GM12878 (cell line): ENCODE data around the gene C1QL4. TPM values are rescaled to one million over a fixed set of nuclear protein-coding genes. Genes with fewer than 3 reads are reported as not detected.

Experiments used
- ATAC-seq: fragments of 200-7000 bp; cut with Tn5 transposase; 3 replicates; pipeline ENCODE4 v1.9.1; 2020; ENCODE audit warnings: mild to moderate bottlenecking, moderate library complexity
- BruUV-seq: library from RNA; stranded (reverse); fragments of 400-500 nt; replicated peaks from 2 replicates; lab custom pipeline; 2021; lab: Mats Ljungman, UMichigan
- CTCF ChIA-PET: fragments of 300-600 bp; sonication (Branson Sonifier 250); formaldehyde crosslinking; extraction: SDS; loops from one replicate; lab custom pipeline; 2021; ENCODE audit warnings: inconsistent platforms; lab: Yijun Ruan, JAX
- POLR2A ChIA-PET: fragments of 350-600 bp; formaldehyde crosslinking; extraction: SDS; loops from one replicate; lab custom pipeline; 2021; ENCODE audit warnings: inconsistent platforms; lab: Charles Lee
- RAD21 ChIA-PET: fragments of 300-600 bp; sonication (Branson Sonifier 250); formaldehyde crosslinking; loops from one replicate; lab custom pipeline; 2023; ENCODE audit warnings: antibody characterized with exemption; ENCODE audit not compliant: unreplicated experiment; lab: Charles Lee
- SMC1A ChIA-PET: fragments of 300-600 bp; sonication (Branson Sonifier 250); formaldehyde crosslinking; loops from one replicate; lab custom pipeline; 2023; ENCODE audit not compliant: unreplicated experiment, uncharacterized antibody; lab: Charles Lee
- DNase-seq: peaks from one replicate; pipeline ENCODE4 v3.0.0-alpha.2; 2011; ENCODE audit warnings: low read depth, low spot score
- FAIRE-seq: peaks from 3 replicates; lab custom pipeline; 2011; peaks lifted over from hg19 to GRCh38; lab: Jason Lieb, UNC
- H2AFZ ChIP-seq: 2 replicates; pipeline ENCODE4 v1.6.0; 2011; ENCODE audit warnings: low read depth, low read length, control low read depth; ENCODE audit not compliant: control insufficient read depth
- H3K27ac ChIP-seq: 2 replicates; pipeline ENCODE4 v1.5.1; 2011; ENCODE audit warnings: control low read depth; ENCODE audit not compliant: control insufficient read depth, insufficient read depth
- H3K27me3 ChIP-seq, 2 experiments: replicated peaks in 1 of 2; 2 replicates each; pipeline versions ENCODE4 v1.6.0 to v1.6.1; 2011; ENCODE audit warnings: low read length in 1 of 2; ENCODE audit not compliant: control insufficient read depth in 2 of 2, insufficient read depth in 2 of 2
- H3K36me3 ChIP-seq, 2 experiments: 2 replicates each; pipeline ENCODE4 v1.5.1; 2011; ENCODE audit warnings: low read length in 1 of 2; ENCODE audit not compliant: control insufficient read depth in 2 of 2, insufficient read depth in 2 of 2
- H3K4me1 ChIP-seq: 2 replicates; pipeline ENCODE4 v1.6.1; 2011; ENCODE audit warnings: mild to moderate bottlenecking, low read length, moderate library complexity, mixed read lengths; ENCODE audit not compliant: control insufficient read depth, insufficient read depth
- H3K4me2 ChIP-seq: 2 replicates; pipeline ENCODE4 v1.6.0; 2011; ENCODE audit warnings: control low read depth; ENCODE audit not compliant: control insufficient read depth, insufficient read depth
- H3K4me3 ChIP-seq: fragments of 200-600 bp; sonication (generic); 2 replicates; pipeline ENCODE4 v1.5.1; 2016
- H3K79me2 ChIP-seq: 2 replicates; pipeline ENCODE4 v1.6.0; 2011; ENCODE audit warnings: low read length; ENCODE audit not compliant: control insufficient read depth, insufficient read depth
- H3K9ac ChIP-seq: 2 replicates; pipeline ENCODE4 v1.8.0; 2011; ENCODE audit warnings: low read length, control low read depth, mixed read lengths; ENCODE audit not compliant: control insufficient read depth, insufficient read depth
- H3K9me3 ChIP-seq: replicated peaks from 3 replicates; pipeline ENCODE4 v1.5.1; 2011; ENCODE audit warnings: mild to moderate bottlenecking, low read length; ENCODE audit not compliant: control insufficient read depth, insufficient read depth
- H4K20me1 ChIP-seq: 2 replicates; pipeline ENCODE4 v1.6.0; 2011; ENCODE audit not compliant: control insufficient read depth, insufficient read depth
- CBX3 ChIP-seq: fragments of 200-600 bp; sonication (generic); IDR thresholded peaks from 2 replicates; pipeline ENCODE4 v1.6.1; 2016; ENCODE audit warnings: low read depth, borderline replicate concordance
- CBX5 ChIP-seq: sonication (generic); IDR thresholded peaks from 2 replicates; pipeline ENCODE4 v1.6.1; 2016; ENCODE audit warnings: low read depth, moderate library complexity, mild to moderate bottlenecking, inconsistent platforms
- CEBPB ChIP-seq, 2 experiments: fragments of 150-350 bp in 1 of 2; IDR thresholded peaks; 2 replicates each; pipeline ENCODE4 v1.6.1; 2012 to 2014; ENCODE audit warnings: low read depth in 2 of 2, low read length in 2 of 2, borderline replicate concordance in 1 of 2, inconsistent platforms in 1 of 2
- HDGF ChIP-seq: fragments of 450-650 bp; IDR thresholded peaks from 2 replicates; pipeline ENCODE4 v1.6.1; 2016; ENCODE audit warnings: antibody characterized with exemption
- RAD21 ChIP-seq: IDR thresholded peaks from 2 replicates; pipeline ENCODE4 v1.6.1; 2011; ENCODE audit warnings: mild to moderate bottlenecking, low read depth, low read length, moderate library complexity; ENCODE audit not compliant: insufficient read depth
- SPI1 ChIP-seq: IDR thresholded peaks from 2 replicates; pipeline ENCODE4 v1.6.1; 2011; ENCODE audit warnings: low read depth, mild to moderate bottlenecking, low read length, moderate library complexity, borderline replicate concordance; ENCODE audit not compliant: insufficient read depth
- TAF1 ChIP-seq: IDR thresholded peaks from 2 replicates; pipeline ENCODE4 v1.6.1; 2011; ENCODE audit warnings: mild to moderate bottlenecking, low read depth, low read length, borderline replicate concordance
- ZBED1 ChIP-seq: IDR thresholded peaks from 2 replicates; pipeline ENCODE4 v1.6.1; 2016; ENCODE audit warnings: borderline replicate concordance
- ZNF274 ChIP-seq: IDR thresholded peaks from one replicate; pipeline ENCODE4 v1.8.0; 2011; ENCODE audit not compliant: insufficient read length, insufficient read depth
- ZNF384 ChIP-seq: IDR thresholded peaks from 2 replicates; pipeline ENCODE4 v1.6.1; 2012; ENCODE audit warnings: low read depth, mild to moderate bottlenecking, low read length, improper control_type of control experiment, borderline replicate concordance
- WGBS: methylation state at CpG from one replicate; pipeline ENCODE4 v1.1.6; 2016; ENCODE audit warnings: low lambda C conversion rate; ENCODE audit not compliant: insufficient replicate concordance, insufficient coverage; ENCODE audit errors: missing lambda C conversion rate; 5-methylcytosine and 5-hydroxymethylcytosine counted together
- in situ Hi-C: fragments of 300-500 bp; cut with MboI; formaldehyde crosslinking; loops from 9 replicates; pipeline ENCODE4 v1.14.3; 2018; ENCODE audit warnings: mixed read lengths
- intact Hi-C: fragments of 100-400 bp; cut with micrococcal nuclease; formaldehyde crosslinking; loops from one replicate; pipeline ENCODE4 v1.14.2; 2022; ENCODE audit not compliant: unreplicated experiment
- polyA plus RNA-seq, 11 experiments: library from polyadenylated mRNA; depleted of rRNA in 4 of 11; unstranded in 6 of 11; stranded (reverse) in 5 of 11; fragments of >200 nt; fragmentation: Nextera tagmentation in 4 of 11; fragmentation: Illumina TruSeq in 1 of 11; extraction: Ambion mirVana in 4 of 11; extraction: Trizol in 1 of 11; gene quantifications; 1 replicate in 1 of 11; 2 replicates in 10 of 11; pipeline versions ENCODE4 v1.2.1 to v1.2.3, GENCODE V29; 2011 to 2016; ENCODE audit warnings: inconsistent platforms in 2 of 11, missing spikeins in 2 of 11, low read depth in 1 of 11
- total RNA-seq, 4 experiments: library from RNA; depleted of rRNA in 3 of 4; stranded (reverse); fragments of >200 nt in 3 of 4; fragmentation: Illumina TruSeq in 1 of 4; extraction: Trizol in 1 of 4; gene quantifications; 2 replicates each; pipeline versions ENCODE4 v1.2.1 to v1.2.3, GENCODE V29; 2013 to 2021
- TF ChIP-seq, protein P1 (sequence below): fragments of 450-650 bp; IDR thresholded peaks from 2 replicates; pipeline ENCODE4 v1.6.1; 2017; ENCODE audit warnings: mild to moderate bottlenecking, moderate library complexity
- TF ChIP-seq, protein P2 (sequence below), 3 experiments: IDR thresholded peaks in 2 of 3; conservative IDR thresholded peaks in 1 of 3; 2 replicates each; pipeline ENCODE4 v1.5.1; 2011; ENCODE audit warnings: low read depth in 3 of 3, low read length in 3 of 3, mild to moderate bottlenecking in 3 of 3, control low read depth in 2 of 3, moderate library complexity in 2 of 3, inconsistent platforms in 1 of 3, mixed read lengths in 1 of 3; ENCODE audit not compliant: control insufficient read depth in 2 of 3, insufficient read depth in 1 of 3; ENCODE audit errors: extremely low read depth in 1 of 3
- TF ChIP-seq, protein P3 (sequence below): fragments of 450-650 bp; formaldehyde crosslinking; IDR thresholded peaks from 2 replicates; pipeline ENCODE4 v1.5.0; 2022; ENCODE audit warnings: mild to moderate bottlenecking, missing genetic modification characterization

C1QL4 gene
- total and polyA plus RNA-seq, 10 of the 15 experiments (the other 5 are each of a cell fraction or from before 2014, with no cell fraction given): 0.05 TPM; not detected in 9

DNA sequence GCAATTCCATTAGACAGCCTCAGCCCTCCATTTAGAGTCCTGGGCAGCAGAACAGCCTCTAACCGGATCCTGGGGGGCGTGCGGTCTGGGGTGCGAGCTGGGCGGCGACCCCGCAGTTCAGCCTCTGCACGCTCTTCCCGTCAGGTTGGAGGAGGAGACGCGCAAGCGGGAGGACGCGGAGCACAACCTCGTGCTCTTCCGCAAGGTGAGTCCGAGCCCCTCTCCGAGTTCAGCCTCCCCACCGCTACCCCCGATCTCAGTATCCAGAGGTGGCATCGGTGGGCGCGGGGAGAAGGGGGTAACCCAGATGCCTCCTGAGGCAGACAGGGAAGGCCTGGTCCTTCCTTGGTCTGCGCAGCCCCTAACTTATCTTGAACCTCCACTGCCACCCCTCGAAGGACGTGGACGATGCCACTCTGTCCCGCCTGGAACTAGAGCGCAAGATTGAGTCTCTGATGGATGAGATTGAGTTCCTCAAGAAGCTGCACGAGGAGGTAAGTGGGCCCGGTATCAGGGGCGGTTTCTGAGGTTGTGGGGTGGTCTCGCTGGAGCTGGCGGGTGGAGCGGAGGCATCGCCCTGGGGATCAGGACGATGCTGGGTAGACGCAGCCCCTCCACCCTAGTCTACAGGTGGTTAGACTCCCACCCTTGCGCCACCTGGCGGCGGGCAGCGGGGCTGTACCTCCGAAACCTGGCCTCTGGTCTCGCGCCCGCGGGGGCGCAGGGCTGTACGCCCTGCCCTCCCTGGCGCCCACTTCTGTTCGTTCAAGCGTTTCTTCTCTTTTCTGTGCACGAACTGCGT is 40.8 kb downstream of the C1QL4 start:
- 31% methylated on average over 52 of the region's 54 CpGs for WGBS
- BruUV-seq: no TSS peak
- no peaks in the 10 kb centered on the region for H3K79me2 ChIP-seq
- H3K9me3 ChIP-seq: no peaks in the 10 kb centered on the region
- no peak overlapping the region for H3K9ac ChIP-seq
- DNase-seq (no peak), FAIRE-seq (peak; percentile 47), ATAC-seq (peak; percentile 89)
- SMC1A ChIA-PET: no interaction called here
- POLR2A ChIA-PET: no interaction called here
- H3K4me2 ChIP-seq: peak overlapping the region; percentile 90
- intact Hi-C loops (no loop called here), in situ Hi-C loops (no loop called here)
- H3K27me3 ChIP-seq: peaks cover 19 to 20% of the 10 kb centered on the region in 2 experiments
- peaks cover 8% of the 10 kb centered on the region for H3K4me1 ChIP-seq
- H4K20me1 ChIP-seq: no peaks in the 10 kb centered on the region
- no peak overlapping the region for H2AFZ ChIP-seq
- peak overlapping the region; percentile 40; the same call in 1 of the 2 replicates for H3K4me3 ChIP-seq
- CTCF ChIA-PET: interaction anchor here (0.6 to 16.2 kb wide), 14 partner anchors 7 to 103 kb away, joined by 3 to 231 read pairs (median 4); partner anchors contain the start of genes DNAJC22 and TROAP
- H3K36me3 ChIP-seq: no peaks in the 10 kb centered on the region
- RAD21 ChIA-PET: interaction anchor here (1.2 to 1.6 kb wide), 2 partner anchors 51 to 62 kb away, joined by 3 to 8 read pairs; partner anchors contain the start of gene DNAJC22
- H3K27ac ChIP-seq: no peak overlapping the region
- TF ChIP-seq SPI1 (no peak), ZNF384 (no peak), CBX5 (no peak), ZBED1 (no peak), HDGF (no peak), ZNF274 (no peak), TAF1 (no peak), RAD21 (no peak), CBX3 (no peak), CEBPB (IDR thresholded peaks at IDR 0.05; ENCODE audit: borderline replicate concordance in 1 of 2, low read depth in 2 of 2, low read length in 2 of 2) (no peak)
- TF ChIP-seq, protein P1, sequence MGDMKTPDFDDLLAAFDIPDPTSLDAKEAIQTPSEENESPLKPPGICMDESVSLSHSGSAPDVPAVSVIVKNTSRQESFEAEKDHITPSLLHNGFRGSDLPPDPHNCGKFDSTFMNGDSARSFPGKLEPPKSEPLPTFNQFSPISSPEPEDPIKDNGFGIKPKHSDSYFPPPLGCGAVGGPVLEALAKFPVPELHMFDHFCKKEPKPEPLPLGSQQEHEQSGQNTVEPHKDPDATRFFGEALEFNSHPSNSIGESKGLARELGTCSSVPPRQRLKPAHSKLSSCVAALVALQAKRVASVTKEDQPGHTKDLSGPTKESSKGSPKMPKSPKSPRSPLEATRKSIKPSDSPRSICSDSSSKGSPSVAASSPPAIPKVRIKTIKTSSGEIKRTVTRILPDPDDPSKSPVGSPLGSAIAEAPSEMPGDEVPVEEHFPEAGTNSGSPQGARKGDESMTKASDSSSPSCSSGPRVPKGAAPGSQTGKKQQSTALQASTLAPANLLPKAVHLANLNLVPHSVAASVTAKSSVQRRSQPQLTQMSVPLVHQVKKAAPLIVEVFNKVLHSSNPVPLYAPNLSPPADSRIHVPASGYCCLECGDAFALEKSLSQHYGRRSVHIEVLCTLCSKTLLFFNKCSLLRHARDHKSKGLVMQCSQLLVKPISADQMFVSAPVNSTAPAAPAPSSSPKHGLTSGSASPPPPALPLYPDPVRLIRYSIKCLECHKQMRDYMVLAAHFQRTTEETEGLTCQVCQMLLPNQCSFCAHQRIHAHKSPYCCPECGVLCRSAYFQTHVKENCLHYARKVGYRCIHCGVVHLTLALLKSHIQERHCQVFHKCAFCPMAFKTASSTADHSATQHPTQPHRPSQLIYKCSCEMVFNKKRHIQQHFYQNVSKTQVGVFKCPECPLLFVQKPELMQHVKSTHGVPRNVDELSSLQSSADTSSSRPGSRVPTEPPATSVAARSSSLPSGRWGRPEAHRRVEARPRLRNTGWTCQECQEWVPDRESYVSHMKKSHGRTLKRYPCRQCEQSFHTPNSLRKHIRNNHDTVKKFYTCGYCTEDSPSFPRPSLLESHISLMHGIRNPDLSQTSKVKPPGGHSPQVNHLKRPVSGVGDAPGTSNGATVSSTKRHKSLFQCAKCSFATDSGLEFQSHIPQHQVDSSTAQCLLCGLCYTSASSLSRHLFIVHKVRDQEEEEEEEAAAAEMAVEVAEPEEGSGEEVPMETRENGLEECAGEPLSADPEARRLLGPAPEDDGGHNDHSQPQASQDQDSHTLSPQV: no peak
- TF ChIP-seq, protein P2, sequence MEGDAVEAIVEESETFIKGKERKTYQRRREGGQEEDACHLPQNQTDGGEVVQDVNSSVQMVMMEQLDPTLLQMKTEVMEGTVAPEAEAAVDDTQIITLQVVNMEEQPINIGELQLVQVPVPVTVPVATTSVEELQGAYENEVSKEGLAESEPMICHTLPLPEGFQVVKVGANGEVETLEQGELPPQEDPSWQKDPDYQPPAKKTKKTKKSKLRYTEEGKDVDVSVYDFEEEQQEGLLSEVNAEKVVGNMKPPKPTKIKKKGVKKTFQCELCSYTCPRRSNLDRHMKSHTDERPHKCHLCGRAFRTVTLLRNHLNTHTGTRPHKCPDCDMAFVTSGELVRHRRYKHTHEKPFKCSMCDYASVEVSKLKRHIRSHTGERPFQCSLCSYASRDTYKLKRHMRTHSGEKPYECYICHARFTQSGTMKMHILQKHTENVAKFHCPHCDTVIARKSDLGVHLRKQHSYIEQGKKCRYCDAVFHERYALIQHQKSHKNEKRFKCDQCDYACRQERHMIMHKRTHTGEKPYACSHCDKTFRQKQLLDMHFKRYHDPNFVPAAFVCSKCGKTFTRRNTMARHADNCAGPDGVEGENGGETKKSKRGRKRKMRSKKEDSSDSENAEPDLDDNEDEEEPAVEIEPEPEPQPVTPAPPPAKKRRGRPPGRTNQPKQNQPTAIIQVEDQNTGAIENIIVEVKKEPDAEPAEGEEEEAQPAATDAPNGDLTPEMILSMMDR (IDR thresholded peaks at IDR 0.05 in 2 of 3, conservative IDR thresholded peaks at IDR 0.05 in 1 of 3; ENCODE audit: control insufficient read depth in 2 of 3, extremely low read depth in 1 of 3, insufficient read depth in 1 of 3, low read depth in 3 of 3, low read length in 3 of 3): peak; percentile 55 to 84 (median 77)
- TF ChIP-seq, protein P3, sequence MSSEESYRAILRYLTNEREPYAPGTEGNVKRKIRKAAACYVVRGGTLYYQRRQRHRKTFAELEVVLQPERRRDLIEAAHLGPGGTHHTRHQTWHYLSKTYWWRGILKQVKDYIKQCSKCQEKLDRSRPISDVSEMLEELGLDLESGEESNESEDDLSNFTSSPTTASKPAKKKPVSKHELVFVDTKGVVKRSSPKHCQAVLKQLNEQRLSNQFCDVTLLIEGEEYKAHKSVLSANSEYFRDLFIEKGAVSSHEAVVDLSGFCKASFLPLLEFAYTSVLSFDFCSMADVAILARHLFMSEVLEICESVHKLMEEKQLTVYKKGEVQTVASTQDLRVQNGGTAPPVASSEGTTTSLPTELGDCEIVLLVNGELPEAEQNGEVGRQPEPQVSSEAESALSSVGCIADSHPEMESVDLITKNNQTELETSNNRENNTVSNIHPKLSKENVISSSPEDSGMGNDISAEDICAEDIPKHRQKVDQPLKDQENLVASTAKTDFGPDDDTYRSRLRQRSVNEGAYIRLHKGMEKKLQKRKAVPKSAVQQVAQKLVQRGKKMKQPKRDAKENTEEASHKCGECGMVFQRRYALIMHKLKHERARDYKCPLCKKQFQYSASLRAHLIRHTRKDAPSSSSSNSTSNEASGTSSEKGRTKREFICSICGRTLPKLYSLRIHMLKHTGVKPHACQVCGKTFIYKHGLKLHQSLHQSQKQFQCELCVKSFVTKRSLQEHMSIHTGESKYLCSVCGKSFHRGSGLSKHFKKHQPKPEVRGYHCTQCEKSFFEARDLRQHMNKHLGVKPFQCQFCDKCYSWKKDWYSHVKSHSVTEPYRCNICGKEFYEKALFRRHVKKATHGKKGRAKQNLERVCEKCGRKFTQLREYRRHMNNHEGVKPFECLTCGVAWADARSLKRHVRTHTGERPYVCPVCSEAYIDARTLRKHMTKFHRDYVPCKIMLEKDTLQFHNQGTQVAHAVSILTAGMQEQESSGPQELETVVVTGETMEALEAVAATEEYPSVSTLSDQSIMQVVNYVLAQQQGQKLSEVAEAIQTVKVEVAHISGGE (CRISPR knock-in tag): no peak
